Activated naive CD4-positive, alpha-beta T cell treated with anti-CD3 and anti-CD28 coated beads, Interleukin-2, amount 50 U/mL, for 16 hours (primary cell): ENCODE measurements around the gene USP19.
A peak's percentile ranks its signal among the peaks of the same experiment; 100 is the strongest.

Experiments used
- DNase-seq: peaks from one replicate; pipeline ENCODE4 v3.0.0-alpha.2; 2020

Gene USP19

GRCh38 chr3:49120438-49121131 lies at the start of gene USP19:
Gene USP19, minus strand, starts transcription at chr3:49120823. Its CDS starts 1,678 bp downstream, at chr3:49119145.
- DNase-seq = peak; percentile 95

- DNase-seq = no peak
These were observed 46.3 kb upstream of the USP19 start for GRCh38 chr3:49166752-49167556.

GRCh38 chr3:49165771-49166751 lies 45.4 kb upstream of the USP19 start, which contains the start of gene CCDC71:
Gene CCDC71, minus strand, starts transcription at chr3:49166331. Its CDS starts 2,123 bp downstream, at chr3:49164208.
- DNase-seq = peak; percentile 80

GRCh38 chr3:49164983-49165720 lies 44.5 kb upstream of the USP19 start:
- DNase-seq = no peak

- no peak for DNase-seq
These were observed 43.0 kb upstream of the USP19 start for GRCh38 chr3:49163609-49164008.

GRCh38 chr3:49162751-49163419 lies 42.3 kb upstream of the USP19 start:
- DNase-seq = no peak

GRCh38 chr3:49161808-49162530 lies 41.3 kb upstream of the USP19 start:
- no peak for DNase-seq

GRCh38 chr3:49161197-49161596 lies 40.6 kb upstream of the USP19 start:
- DNase-seq = no peak

- DNase-seq = no peak
These were observed 38.2 kb upstream of the USP19 start for GRCh38 chr3:49158792-49159191.

GRCh38 chr3:49158103-49158709 lies 37.6 kb upstream of the USP19 start:
- DNase-seq = peak; percentile 65

- no peak for DNase-seq
These were observed 36.7 kb upstream of the USP19 start for GRCh38 chr3:49157289-49157688.

- DNase-seq = no peak
These were observed 32.8 kb upstream of the USP19 start for GRCh38 chr3:49153349-49153912.

- DNase-seq = no peak
These were observed 31.0 kb upstream of the USP19 start for GRCh38 chr3:49151610-49152009.

- DNase-seq = no peak
These were observed 27.5 kb upstream of the USP19 start for GRCh38 chr3:49148159-49148558.

- DNase-seq = no peak
These were observed 19.5 kb upstream of the USP19 start for GRCh38 chr3:49140080-49140479.

- no peak for DNase-seq
These were observed 14.9 kb upstream of the USP19 start for GRCh38 chr3:49135499-49135898.

- DNase-seq = no peak
These were observed 14.0 kb upstream of the USP19 start for GRCh38 chr3:49134471-49135265.

GRCh38 chr3:49133226-49133951 lies 12.8 kb upstream of the USP19 start:
- DNase-seq = no peak
